Measurements from ENCODE around the gene CDK14. TPM values are rescaled to one million over a fixed set of nuclear protein-coding genes. Genes with fewer than 3 reads are reported as not detected.
"Not testable (repeated sequence)": the region's sequence is repeated elsewhere in the genome, so short reads cannot be mapped to it uniquely, and the experiment has no call there.

Gene CDK14
- total RNA-seq, 6 donors from 2014 or later: 21.7 to 53.4 (median 37.1) TPM

DNA sequence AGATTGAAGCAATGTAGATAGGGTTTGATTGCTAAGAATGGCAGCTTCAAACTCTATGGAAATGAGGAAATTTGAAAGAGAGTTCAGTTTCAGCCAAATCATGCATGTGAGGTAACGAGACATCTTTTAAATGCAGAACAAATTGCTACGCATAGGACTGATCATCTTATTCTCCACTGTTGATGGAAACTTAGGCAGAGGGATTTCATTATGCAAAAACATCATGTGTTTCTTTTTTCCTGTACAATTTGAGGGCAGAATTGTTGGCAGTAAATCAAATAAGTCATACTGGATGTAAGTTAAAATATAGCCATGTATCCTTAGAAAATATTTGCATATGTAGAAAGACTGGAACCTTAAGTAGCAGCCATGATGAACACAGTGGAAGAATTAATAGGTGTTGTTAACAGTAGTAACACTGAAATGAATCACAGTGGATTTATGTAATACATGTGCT, 327.4 kb downstream of the CDK14 start:
- no peak for ATAC-seq (ENCODE audit: low FRiP score in 2 of 2)
- H3K9me3 ChIP-seq: no peaks in the 10 kb centered on the region
- no peak for DNase-seq
- TF ChIP-seq EP300 (IDR thresholded peaks at IDR 0.05) (no peak), POLR2A (IDR thresholded peaks at IDR 0.05) (no peak), CTCF (IDR thresholded peaks at IDR 0.05) (no peak), POLR2AphosphoS5 (IDR thresholded peaks at IDR 0.05) (no peak)
- no peak overlapping the region for H3K4me3 ChIP-seq
- WGBS, 2 donors: 96 to 100% methylated on average over 2 of the region's 2 CpGs
- H3K4me1 ChIP-seq: no peaks in the 10 kb centered on the region
- no peak overlapping the region for H3K27ac ChIP-seq
- H3K36me3 ChIP-seq: no peaks in the 10 kb centered on the region
- no peaks in the 10 kb centered on the region for H3K27me3 ChIP-seq

DNA sequence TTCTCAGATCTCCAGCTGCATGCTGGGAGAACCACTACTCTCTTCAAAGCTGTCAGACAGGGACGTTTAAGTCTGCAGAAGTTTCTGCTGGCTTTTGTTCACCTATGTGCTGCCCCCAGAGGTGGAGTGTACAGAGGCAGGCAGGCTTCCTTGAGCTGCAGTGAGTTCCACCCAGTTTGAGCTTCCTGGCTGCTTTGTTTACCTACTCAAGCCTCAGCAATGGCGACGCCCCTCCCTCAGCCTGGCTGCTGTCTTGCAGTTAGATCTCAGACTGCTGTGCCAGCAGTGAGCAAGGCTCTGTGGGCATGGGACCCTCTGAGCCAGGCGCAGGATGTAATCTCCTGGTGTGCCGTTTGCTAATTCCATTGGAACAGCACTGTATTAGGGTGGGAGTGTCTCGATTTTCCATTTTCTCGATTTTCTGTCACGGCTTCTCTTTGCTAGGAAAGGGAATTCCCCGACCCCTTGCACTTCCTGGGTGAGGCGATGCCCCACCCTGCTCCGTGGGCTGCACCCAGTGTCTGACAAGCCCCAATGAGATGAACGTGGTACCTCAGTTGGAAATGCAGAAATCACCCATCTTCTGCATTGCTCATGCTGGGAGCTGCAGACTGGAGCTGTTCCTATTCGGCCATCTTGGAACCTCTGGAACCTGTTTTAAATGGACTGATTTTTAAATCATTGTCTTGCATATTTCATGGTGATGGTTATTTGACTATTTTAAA, 332.7 kb downstream of the CDK14 start:
- 81 to 93% methylated on average over 12 to 13 of the region's 13 CpGs for WGBS, 2 donors
- H3K4me3 ChIP-seq; H3K27ac ChIP-seq; H3K27me3 ChIP-seq; H3K9me3 ChIP-seq; DNase-seq; H3K4me1 ChIP-seq; ATAC-seq (ENCODE audit: low FRiP score in 2 of 2); H3K36me3 ChIP-seq: not testable (repeated sequence)

DNA sequence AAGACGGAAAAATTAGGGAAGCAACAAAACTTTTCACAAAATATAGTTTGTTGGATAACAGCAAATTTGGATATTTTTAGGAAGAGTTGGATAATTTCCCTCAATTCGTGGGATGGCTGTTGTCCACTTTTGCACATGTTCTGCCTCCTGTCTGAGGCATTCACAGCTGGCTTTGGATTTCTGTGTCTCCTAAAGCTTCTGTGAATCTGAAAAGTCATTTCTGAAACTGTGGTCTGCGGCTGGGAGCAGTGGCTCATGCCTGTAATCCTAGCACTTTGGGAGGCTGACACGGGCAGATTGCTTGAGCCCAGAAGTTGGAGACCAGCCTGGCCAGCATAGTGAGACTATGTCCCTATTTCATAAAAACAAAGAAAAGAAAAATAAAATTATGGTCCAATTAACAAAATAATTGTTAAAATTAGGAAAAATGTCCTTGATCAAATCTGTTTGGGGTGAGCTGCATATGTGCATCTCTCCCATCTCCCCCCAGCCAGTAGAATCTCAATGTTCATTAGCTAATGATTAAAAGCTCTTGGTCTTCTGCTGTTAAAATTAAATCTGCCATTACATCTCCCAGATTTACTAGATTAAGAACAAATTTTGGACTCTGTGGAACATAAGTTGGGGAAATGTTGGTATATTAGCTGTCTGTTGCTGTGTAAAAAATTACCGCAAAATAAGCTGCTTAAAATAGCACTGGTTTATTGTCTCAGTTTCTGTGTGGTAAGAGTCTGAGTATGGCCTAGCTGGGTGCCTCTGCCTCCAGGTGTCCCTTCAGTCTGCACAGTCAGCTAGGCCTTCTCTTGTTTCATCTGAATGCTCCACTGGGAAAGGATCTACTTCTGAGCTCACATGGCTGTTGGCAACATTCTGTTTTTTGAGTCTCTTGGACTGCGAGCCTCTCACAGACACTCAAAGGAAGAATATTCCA, 336.1 kb downstream of the CDK14 start:
- no peak for ATAC-seq (ENCODE audit: low FRiP score in 2 of 2)
- no peaks in the 10 kb centered on the region for H3K36me3 ChIP-seq
- TF ChIP-seq POLR2A (IDR thresholded peaks at IDR 0.05) (no peak), CTCF (IDR thresholded peaks at IDR 0.05) (no peak), POLR2AphosphoS5 (IDR thresholded peaks at IDR 0.05) (no peak), EP300 (IDR thresholded peaks at IDR 0.05) (no peak)
- H3K9me3 ChIP-seq: no peaks in the 10 kb centered on the region
- DNase-seq: no peak
- no peak overlapping the region for H3K4me3 ChIP-seq
- no peaks in the 10 kb centered on the region for H3K4me1 ChIP-seq
- WGBS, 2 donors: 82 to 87% methylated on average over 6 of the region's 6 CpGs
- H3K27ac ChIP-seq: no peak overlapping the region
- H3K27me3 ChIP-seq: no peaks in the 10 kb centered on the region

DNA sequence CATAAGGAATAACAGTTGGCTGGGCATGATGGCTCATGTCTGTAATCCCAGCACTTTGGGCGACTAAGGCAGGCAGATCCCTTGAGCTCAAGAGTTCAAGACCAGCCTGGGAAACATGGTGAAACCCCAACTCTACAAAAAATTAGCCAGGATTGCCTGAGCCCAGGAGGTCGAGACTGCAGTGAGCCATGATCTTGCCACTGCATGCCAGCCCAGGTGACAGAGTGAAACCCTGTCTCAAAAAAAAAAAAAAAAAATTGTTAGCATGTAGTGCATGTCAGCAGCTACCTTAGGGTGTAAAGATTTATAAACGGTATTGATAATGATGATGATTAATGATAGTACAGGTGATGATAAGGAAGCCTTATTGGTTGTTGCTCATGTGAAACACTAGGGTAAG, 336.9 kb downstream of the CDK14 start:
- DNase-seq: no peak

GRCh38 chr7:90933984-90934383, 337.9 kb downstream of the CDK14 start:
- no peaks in the 10 kb centered on the region for H3K4me1 ChIP-seq
- TF ChIP-seq POLR2AphosphoS5 (IDR thresholded peaks at IDR 0.05): no peak
- no peak for TF ChIP-seq EP300 (IDR thresholded peaks at IDR 0.05)
- TF ChIP-seq CTCF (IDR thresholded peaks at IDR 0.05): no peak
- no peak for TF ChIP-seq POLR2A (IDR thresholded peaks at IDR 0.05)
- H3K27me3 ChIP-seq: no peaks in the 10 kb centered on the region
- H3K27ac ChIP-seq: no peak overlapping the region
- H3K4me3 ChIP-seq: no peak overlapping the region
- ATAC-seq (ENCODE audit: low FRiP score in 2 of 2) (no peak), DNase-seq (no peak)
- WGBS, 2 donors: 87 to 94% methylated on average over 4 to 5 of the region's 5 CpGs
- no peaks in the 10 kb centered on the region for H3K36me3 ChIP-seq
- no peaks in the 10 kb centered on the region for H3K9me3 ChIP-seq

More for the DNA sequence above, 336.9 kb downstream of the CDK14 start:
- no peaks in the 10 kb centered on the region for H3K36me3 ChIP-seq
- H3K9me3 ChIP-seq: no peaks in the 10 kb centered on the region
- no peak for TF ChIP-seq POLR2A (IDR thresholded peaks at IDR 0.05)
- no peak overlapping the region for H3K4me3 ChIP-seq
- no peak overlapping the region for H3K27ac ChIP-seq
- no peaks in the 10 kb centered on the region for H3K27me3 ChIP-seq
- ATAC-seq (ENCODE audit: low FRiP score in 2 of 2): no peak
- H3K4me1 ChIP-seq: no peaks in the 10 kb centered on the region
- 95 to 98% methylated on average over 3 of the region's 3 CpGs for WGBS, 2 donors

Data from upper lobe of left lung (tissue), 6 donors.